GM12878 (cell line): ENCODE measurements around the gene LOXL3. TPM values are rescaled to one million over a fixed set of nuclear protein-coding genes. Genes with fewer than 3 reads are reported as not detected.

ENCODE experiments used
- BACH1 ChIP-seq: fragments of 450-650 bp; IDR thresholded peaks from 2 replicates; pipeline ENCODE4 v1.6.1; 2017; ENCODE audit warnings: mild to moderate bottlenecking, borderline replicate concordance
- BCL11A ChIP-seq: IDR thresholded peaks from 2 replicates; pipeline ENCODE4 v1.6.1; 2011; ENCODE audit warnings: low read depth, low read length
- CREM ChIP-seq: IDR thresholded peaks from 2 replicates; pipeline ENCODE4 v1.6.1; 2014; ENCODE audit warnings: antibody characterized with exemption, low read depth
- EED ChIP-seq: sonication (generic); IDR thresholded peaks from 2 replicates; pipeline ENCODE4 v1.6.1; 2016; ENCODE audit warnings: antibody characterized with exemption, low read depth
- EZH2 ChIP-seq: IDR thresholded peaks from 2 replicates; pipeline ENCODE4 v1.6.1; 2012; ENCODE audit warnings: low read depth, mild to moderate bottlenecking, control low read depth, inconsistent platforms, low read length, borderline replicate concordance; ENCODE audit not compliant: control insufficient read depth
- IKZF1 ChIP-seq: fragments of 450-650 bp; conservative IDR thresholded peaks from 2 replicates; pipeline ENCODE4 v1.6.1; 2017; ENCODE audit warnings: antibody characterized with exemption, mild to moderate bottlenecking
- MEF2B ChIP-seq: fragments of 450-650 bp; IDR thresholded peaks from 2 replicates; pipeline ENCODE4 v1.6.1; 2018; ENCODE audit warnings: mild to moderate bottlenecking, moderate library complexity; ENCODE audit not compliant: partially characterized antibody, poor library complexity, severe bottlenecking
- MYC ChIP-seq: IDR thresholded peaks from 2 replicates; pipeline ENCODE4 v1.6.1; 2011; ENCODE audit warnings: mild to moderate bottlenecking, low read length, moderate library complexity, inconsistent platforms; ENCODE audit not compliant: insufficient read depth, insufficient replicate concordance, insufficient read length, severe bottlenecking
- POLR2AphosphoS2 ChIP-seq: IDR thresholded peaks from 2 replicates; pipeline ENCODE4 v1.6.1; 2011; ENCODE audit warnings: low read depth, mild to moderate bottlenecking, low read length, improper control_type of control experiment, moderate library complexity
- SPI1 ChIP-seq: IDR thresholded peaks from 2 replicates; pipeline ENCODE4 v1.6.1; 2011; ENCODE audit warnings: low read depth, mild to moderate bottlenecking, low read length, moderate library complexity, borderline replicate concordance; ENCODE audit not compliant: insufficient read depth
- SUPT20H ChIP-seq: IDR thresholded peaks from 2 replicates; pipeline ENCODE4 v1.6.1; 2011; ENCODE audit warnings: low read depth, mild to moderate bottlenecking, low read length, moderate library complexity, borderline replicate concordance; ENCODE audit not compliant: control insufficient read depth
- TAF1 ChIP-seq: IDR thresholded peaks from 2 replicates; pipeline ENCODE4 v1.6.1; 2011; ENCODE audit warnings: mild to moderate bottlenecking, low read depth, low read length, borderline replicate concordance
- TCF12 ChIP-seq: IDR thresholded peaks from 2 replicates; pipeline ENCODE4 v1.6.1; 2011; ENCODE audit warnings: low read depth, mild to moderate bottlenecking, low read length
- ZBTB11 ChIP-seq: fragments of 450-650 bp; formaldehyde crosslinking; IDR thresholded peaks from 2 replicates; pipeline ENCODE4 v1.5.0; 2022; ENCODE audit warnings: mild to moderate bottlenecking, missing genetic modification characterization
- ZNF217 ChIP-seq: fragments of 450-650 bp; IDR thresholded peaks from 2 replicates; pipeline ENCODE4 v1.6.1; 2017; ENCODE audit warnings: antibody characterized with exemption, mild to moderate bottlenecking
- ZNF24 ChIP-seq: fragments of 450-650 bp; IDR thresholded peaks from 2 replicates; pipeline ENCODE4 v1.6.1; 2017; ENCODE audit warnings: antibody characterized with exemption, mild to moderate bottlenecking
- ZNF384 ChIP-seq: IDR thresholded peaks from 2 replicates; pipeline ENCODE4 v1.6.1; 2012; ENCODE audit warnings: low read depth, mild to moderate bottlenecking, low read length, improper control_type of control experiment, borderline replicate concordance
- polyA plus RNA-seq, 11 experiments: library from polyadenylated mRNA; depleted of rRNA in 4 of 11; unstranded in 6 of 11; stranded (reverse) in 5 of 11; fragments of >200 nt; fragmentation: Nextera tagmentation in 4 of 11; fragmentation: Illumina TruSeq in 1 of 11; extraction: Ambion mirVana in 4 of 11; extraction: Trizol in 1 of 11; gene quantifications; 1 replicate in 1 of 11; 2 replicates in 10 of 11; pipeline versions ENCODE4 v1.2.1 to v1.2.3, GENCODE V29; 2011 to 2016; ENCODE audit warnings: inconsistent platforms in 2 of 11, missing spikeins in 2 of 11, low read depth in 1 of 11
- total RNA-seq, 4 experiments: library from RNA; depleted of rRNA in 3 of 4; stranded (reverse); fragments of >200 nt in 3 of 4; fragmentation: Illumina TruSeq in 1 of 4; extraction: Trizol in 1 of 4; gene quantifications; 2 replicates each; pipeline versions ENCODE4 v1.2.1 to v1.2.3, GENCODE V29; 2013 to 2021
- TF ChIP-seq, protein P1 (sequence below): fragments of 450-650 bp; IDR thresholded peaks from 2 replicates; pipeline ENCODE4 v1.6.1; 2017; ENCODE audit warnings: mild to moderate bottlenecking, moderate library complexity
- TF ChIP-seq, protein P2 (sequence below): fragments of 450-650 bp; IDR thresholded peaks from 2 replicates; pipeline ENCODE4 v1.6.1; 2018; ENCODE audit warnings: mild to moderate bottlenecking, low read depth, moderate library complexity; ENCODE audit not compliant: partially characterized antibody

LOXL3 gene
- total and polyA plus RNA-seq, 10 of the 15 experiments (the other 5 are each of a cell fraction or from before 2014, with no cell fraction given): 6.2 to 40.9 (median 23.3) TPM

DNA sequence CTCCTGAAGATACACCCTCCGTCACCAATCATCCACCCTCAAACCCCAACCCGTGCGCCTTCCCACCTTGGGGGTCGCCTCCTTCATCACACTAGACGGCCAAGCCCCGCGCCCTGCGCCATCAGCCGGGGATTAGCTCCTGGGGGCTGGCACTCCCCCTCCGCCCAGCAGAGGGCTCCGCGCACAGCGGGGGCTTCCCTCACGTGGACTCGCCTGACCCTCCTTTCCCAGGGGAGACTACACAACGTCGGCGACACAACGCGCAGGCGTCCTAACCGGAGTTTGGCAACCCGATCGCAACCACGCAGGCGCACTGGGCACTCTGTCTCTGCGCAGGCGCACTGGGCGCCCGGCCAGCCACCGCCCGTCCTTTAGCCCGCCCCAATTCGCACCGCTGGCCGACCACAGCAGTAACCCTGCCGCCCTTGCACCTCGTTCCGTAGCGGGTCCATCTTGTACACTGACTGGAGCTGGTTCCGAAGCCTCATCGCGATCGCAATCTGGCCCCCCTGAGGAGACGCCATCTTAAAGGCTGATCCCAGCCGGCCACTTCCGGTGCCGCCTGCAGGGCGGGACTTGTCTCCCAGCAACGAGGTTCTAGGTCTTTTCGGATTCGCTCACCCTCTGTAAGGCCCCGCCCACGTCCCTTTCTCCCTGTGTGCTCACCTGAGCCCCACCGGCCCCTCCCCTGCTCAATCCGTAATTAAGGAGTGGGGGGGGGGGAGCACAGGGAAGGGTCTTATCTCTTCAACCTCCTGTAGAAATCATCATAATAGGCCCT, 46.4 kb downstream of the LOXL3 start, which contains the start of gene PCGF1 (continued):
- TF ChIP-seq ZNF384 (no peak), TCF12 (peak; percentile 5; the same call in 1 of the 2 replicates), CREM (peak; percentile 59; the same call in 1 of the 2 replicates), MYC (no peak), BACH1 (peak; percentile 85), POLR2AphosphoS2 (0 out of 2 replicates have a peak, but pooled peaks have one; percentile 52), EED (no peak), ZBTB11 (CRISPR knock-in tag) (no peak), BCL11A (no peak), IKZF1 (peak; percentile 99), SPI1 (no peak), TAF1 (peak; percentile 91), SUPT20H (no peak), ZNF24 (no peak), ZNF217 (no peak), EZH2 (no peak), MEF2B (peak; percentile 98)
- TF ChIP-seq, protein P1, sequence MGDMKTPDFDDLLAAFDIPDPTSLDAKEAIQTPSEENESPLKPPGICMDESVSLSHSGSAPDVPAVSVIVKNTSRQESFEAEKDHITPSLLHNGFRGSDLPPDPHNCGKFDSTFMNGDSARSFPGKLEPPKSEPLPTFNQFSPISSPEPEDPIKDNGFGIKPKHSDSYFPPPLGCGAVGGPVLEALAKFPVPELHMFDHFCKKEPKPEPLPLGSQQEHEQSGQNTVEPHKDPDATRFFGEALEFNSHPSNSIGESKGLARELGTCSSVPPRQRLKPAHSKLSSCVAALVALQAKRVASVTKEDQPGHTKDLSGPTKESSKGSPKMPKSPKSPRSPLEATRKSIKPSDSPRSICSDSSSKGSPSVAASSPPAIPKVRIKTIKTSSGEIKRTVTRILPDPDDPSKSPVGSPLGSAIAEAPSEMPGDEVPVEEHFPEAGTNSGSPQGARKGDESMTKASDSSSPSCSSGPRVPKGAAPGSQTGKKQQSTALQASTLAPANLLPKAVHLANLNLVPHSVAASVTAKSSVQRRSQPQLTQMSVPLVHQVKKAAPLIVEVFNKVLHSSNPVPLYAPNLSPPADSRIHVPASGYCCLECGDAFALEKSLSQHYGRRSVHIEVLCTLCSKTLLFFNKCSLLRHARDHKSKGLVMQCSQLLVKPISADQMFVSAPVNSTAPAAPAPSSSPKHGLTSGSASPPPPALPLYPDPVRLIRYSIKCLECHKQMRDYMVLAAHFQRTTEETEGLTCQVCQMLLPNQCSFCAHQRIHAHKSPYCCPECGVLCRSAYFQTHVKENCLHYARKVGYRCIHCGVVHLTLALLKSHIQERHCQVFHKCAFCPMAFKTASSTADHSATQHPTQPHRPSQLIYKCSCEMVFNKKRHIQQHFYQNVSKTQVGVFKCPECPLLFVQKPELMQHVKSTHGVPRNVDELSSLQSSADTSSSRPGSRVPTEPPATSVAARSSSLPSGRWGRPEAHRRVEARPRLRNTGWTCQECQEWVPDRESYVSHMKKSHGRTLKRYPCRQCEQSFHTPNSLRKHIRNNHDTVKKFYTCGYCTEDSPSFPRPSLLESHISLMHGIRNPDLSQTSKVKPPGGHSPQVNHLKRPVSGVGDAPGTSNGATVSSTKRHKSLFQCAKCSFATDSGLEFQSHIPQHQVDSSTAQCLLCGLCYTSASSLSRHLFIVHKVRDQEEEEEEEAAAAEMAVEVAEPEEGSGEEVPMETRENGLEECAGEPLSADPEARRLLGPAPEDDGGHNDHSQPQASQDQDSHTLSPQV: no peak
- TF ChIP-seq, protein P2, sequence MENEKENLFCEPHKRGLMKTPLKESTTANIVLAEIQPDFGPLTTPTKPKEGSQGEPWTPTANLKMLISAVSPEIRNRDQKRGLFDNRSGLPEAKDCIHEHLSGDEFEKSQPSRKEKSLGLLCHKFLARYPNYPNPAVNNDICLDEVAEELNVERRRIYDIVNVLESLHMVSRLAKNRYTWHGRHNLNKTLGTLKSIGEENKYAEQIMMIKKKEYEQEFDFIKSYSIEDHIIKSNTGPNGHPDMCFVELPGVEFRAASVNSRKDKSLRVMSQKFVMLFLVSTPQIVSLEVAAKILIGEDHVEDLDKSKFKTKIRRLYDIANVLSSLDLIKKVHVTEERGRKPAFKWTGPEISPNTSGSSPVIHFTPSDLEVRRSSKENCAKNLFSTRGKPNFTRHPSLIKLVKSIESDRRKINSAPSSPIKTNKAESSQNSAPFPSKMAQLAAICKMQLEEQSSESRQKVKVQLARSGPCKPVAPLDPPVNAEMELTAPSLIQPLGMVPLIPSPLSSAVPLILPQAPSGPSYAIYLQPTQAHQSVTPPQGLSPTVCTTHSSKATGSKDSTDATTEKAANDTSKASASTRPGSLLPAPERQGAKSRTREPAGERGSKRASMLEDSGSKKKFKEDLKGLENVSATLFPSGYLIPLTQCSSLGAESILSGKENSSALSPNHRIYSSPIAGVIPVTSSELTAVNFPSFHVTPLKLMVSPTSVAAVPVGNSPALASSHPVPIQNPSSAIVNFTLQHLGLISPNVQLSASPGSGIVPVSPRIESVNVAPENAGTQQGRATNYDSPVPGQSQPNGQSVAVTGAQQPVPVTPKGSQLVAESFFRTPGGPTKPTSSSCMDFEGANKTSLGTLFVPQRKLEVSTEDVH: no peak
